Testis (tissue), 2 donors: Measurements from ENCODE around the gene APCDD1.

ENCODE experiments used
- POLR2A ChIP-seq: fragments of 450-650 bp; IDR thresholded peaks from one replicate; pipeline ENCODE4 v1.6.1; 2017; ENCODE audit warnings: antibody characterized with exemption, mild to moderate bottlenecking, moderate library complexity
- TF ChIP-seq, protein P1 (sequence below), 3 experiments: fragments of 450-650 bp in 2 of 3; fragments of 200-600 bp in 1 of 3; sonication (generic) in 1 of 3; IDR thresholded peaks; one replicate each; pipeline ENCODE4 v1.5.1; 2016 to 2019; ENCODE audit warnings: antibody characterized with exemption in 3 of 3, mild to moderate bottlenecking in 2 of 3, moderate library complexity in 1 of 3

GRCh38 chr18:10488017-10488416, 33.6 kb downstream of the APCDD1 start:
- TF ChIP-seq, protein P1, sequence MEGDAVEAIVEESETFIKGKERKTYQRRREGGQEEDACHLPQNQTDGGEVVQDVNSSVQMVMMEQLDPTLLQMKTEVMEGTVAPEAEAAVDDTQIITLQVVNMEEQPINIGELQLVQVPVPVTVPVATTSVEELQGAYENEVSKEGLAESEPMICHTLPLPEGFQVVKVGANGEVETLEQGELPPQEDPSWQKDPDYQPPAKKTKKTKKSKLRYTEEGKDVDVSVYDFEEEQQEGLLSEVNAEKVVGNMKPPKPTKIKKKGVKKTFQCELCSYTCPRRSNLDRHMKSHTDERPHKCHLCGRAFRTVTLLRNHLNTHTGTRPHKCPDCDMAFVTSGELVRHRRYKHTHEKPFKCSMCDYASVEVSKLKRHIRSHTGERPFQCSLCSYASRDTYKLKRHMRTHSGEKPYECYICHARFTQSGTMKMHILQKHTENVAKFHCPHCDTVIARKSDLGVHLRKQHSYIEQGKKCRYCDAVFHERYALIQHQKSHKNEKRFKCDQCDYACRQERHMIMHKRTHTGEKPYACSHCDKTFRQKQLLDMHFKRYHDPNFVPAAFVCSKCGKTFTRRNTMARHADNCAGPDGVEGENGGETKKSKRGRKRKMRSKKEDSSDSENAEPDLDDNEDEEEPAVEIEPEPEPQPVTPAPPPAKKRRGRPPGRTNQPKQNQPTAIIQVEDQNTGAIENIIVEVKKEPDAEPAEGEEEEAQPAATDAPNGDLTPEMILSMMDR (IDR thresholded peaks at IDR 0.05) = no peak
- no peak for TF ChIP-seq POLR2A
